SU-DHL-6 (cell line): ENCODE data around the gene SEC14L1.
"Not testable (repeated sequence)": the region's sequence is repeated elsewhere in the genome, so short reads cannot be mapped to it uniquely, and the experiment has no call there.

Source experiments
- H2AFZ ChIP-seq: fragments of 200-600 bp; sonication (generic); 2 replicates; pipeline ENCODE4 v1.6.1; 2014; ENCODE audit warnings: low read depth, mild to moderate bottlenecking, moderate library complexity, mixed read lengths, antibody characterized with exemption, low read length; ENCODE audit not compliant: severe bottlenecking
- H3F3A ChIP-seq: fragments of 200-600 bp; shearing (Covaris generic); 2 replicates; pipeline ENCODE4 v1.6.0; 2016; ENCODE audit warnings: antibody characterized with exemption, mild to moderate bottlenecking; ENCODE audit not compliant: insufficient read depth
- H3K27ac ChIP-seq: fragments of 200-600 bp; sonication (generic); 2 replicates; pipeline ENCODE4 v1.5.1; 2016; ENCODE audit warnings: low read depth, mild to moderate bottlenecking, low read length, moderate library complexity, mixed read lengths
- H3K27me3 ChIP-seq: fragments of 200-600 bp; sonication (generic), shearing (Covaris generic); 2 replicates; pipeline ENCODE4 v1.6.0; 2014; ENCODE audit warnings: mild to moderate bottlenecking, low read length
- H3K36me3 ChIP-seq: fragments of 200-600 bp; sonication (generic); 2 replicates; pipeline ENCODE4 v1.6.1; 2014; ENCODE audit warnings: mild to moderate bottlenecking, low read length, mixed read lengths
- H3K4me2 ChIP-seq: fragments of 300-600, 200-600 bp; shearing (Covaris generic), sonication (generic); 2 replicates; pipeline ENCODE4 v1.6.0; 2014; ENCODE audit warnings: low read length, low read depth, mild to moderate bottlenecking; ENCODE audit not compliant: poor library complexity, severe bottlenecking
- H3K4me3 ChIP-seq: fragments of 200-600 bp; sonication (generic); 2 replicates; pipeline ENCODE4 v1.5.1; 2014; ENCODE audit warnings: antibody characterized with exemption, low read length, mild to moderate bottlenecking, mixed read lengths; ENCODE audit not compliant: insufficient read depth, poor library complexity, severe bottlenecking
- H3K79me2 ChIP-seq: fragments of 200-600 bp; sonication (generic); 2 replicates; pipeline ENCODE4 v1.6.1; 2014; ENCODE audit warnings: mild to moderate bottlenecking, low read length, moderate library complexity; ENCODE audit not compliant: insufficient read depth
- H3K9ac ChIP-seq: fragments of 200-600 bp; sonication (generic); 2 replicates; pipeline ENCODE4 v1.7.0; 2014; ENCODE audit warnings: mild to moderate bottlenecking, low read length
- H3K9me2 ChIP-seq: fragments of 200-600 bp; sonication (generic); replicated peaks from 2 replicates; pipeline ENCODE4 v1.6.1; 2014; ENCODE audit warnings: low read length; ENCODE audit not compliant: insufficient read depth
- H3K9me3 ChIP-seq: fragments of 200-600 bp; sonication (generic); 2 replicates; pipeline ENCODE4 v1.6.1; 2014; ENCODE audit warnings: low read length, mixed read lengths; ENCODE audit not compliant: insufficient read depth
- H4K20me1 ChIP-seq: fragments of 200-600 bp; sonication (generic); 2 replicates; pipeline ENCODE4 v1.6.1; 2014; ENCODE audit warnings: low read depth, mild to moderate bottlenecking, antibody characterized with exemption, low read length, moderate library complexity, mixed read lengths
- CTCF ChIP-seq: fragments of 200-600 bp; sonication (generic); IDR thresholded peaks from one replicate; pipeline ENCODE4 v1.5.1; 2017; ENCODE audit warnings: antibody characterized with exemption, mild to moderate bottlenecking, low read length, moderate library complexity; ENCODE audit not compliant: insufficient read depth, poor library complexity, severe bottlenecking
- EZH2phosphoT487 ChIP-seq: fragments of 200-600 bp; sonication (generic), shearing (Covaris generic); conservative IDR thresholded peaks from 2 replicates; pipeline ENCODE4 v1.6.1; 2018; ENCODE audit warnings: mild to moderate bottlenecking, antibody characterized with exemption, low read length, moderate library complexity, mixed read lengths

SEC14L1 gene

GRCh38 chr17:77255970-77256369, 115.2 kb downstream of the SEC14L1 start:
- not testable (repeated sequence) for H3K9me2 ChIP-seq, H3K4me2 ChIP-seq, H2AFZ ChIP-seq, H3K36me3 ChIP-seq, H3K27me3 ChIP-seq, H3K9ac ChIP-seq, H3K27ac ChIP-seq, H3K79me2 ChIP-seq, H3F3A ChIP-seq, H4K20me1 ChIP-seq, H3K9me3 ChIP-seq, H3K4me3 ChIP-seq
- TF ChIP-seq EZH2phosphoT487 = 0 out of 2 replicates have a peak, but pooled peaks have one; percentile 6

DNA sequence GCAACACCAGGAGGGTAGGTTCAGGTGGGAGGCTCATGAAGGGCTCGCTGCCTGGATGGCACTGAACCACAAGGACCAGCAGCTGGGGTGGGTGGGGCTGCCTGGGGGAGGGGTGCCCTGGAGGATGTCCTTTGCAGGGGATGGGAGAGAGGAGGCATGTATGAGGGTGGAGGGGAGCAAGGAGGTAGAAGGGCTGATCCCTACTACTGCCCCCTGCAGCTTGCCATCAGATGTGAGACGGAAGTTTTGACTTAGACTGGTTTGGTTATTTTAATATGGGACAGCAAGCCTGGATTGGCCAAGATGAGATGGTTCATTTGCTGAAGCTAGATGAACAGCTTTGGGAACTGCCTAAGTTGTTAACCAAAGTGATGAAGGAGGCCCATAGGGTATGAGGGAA, 115.9 kb downstream of the SEC14L1 start:
- no peak overlapping the region for H3K27ac ChIP-seq
- no peak overlapping the region for H3K4me3 ChIP-seq
- TF ChIP-seq CTCF (no peak), EZH2phosphoT487 (no peak)
- H3K9me3 ChIP-seq = no peaks in the 10 kb centered on the region
- H3K9me2 ChIP-seq = no peaks in the 10 kb centered on the region
- H3F3A ChIP-seq = no peaks in the 10 kb centered on the region
- H3K4me2 ChIP-seq = no peak overlapping the region
- H4K20me1 ChIP-seq = no peaks in the 10 kb centered on the region
- no peaks in the 10 kb centered on the region for H3K36me3 ChIP-seq
- H3K9ac ChIP-seq = no peak overlapping the region
- no peaks in the 10 kb centered on the region for H3K27me3 ChIP-seq
- no peaks in the 10 kb centered on the region for H3K79me2 ChIP-seq
- H2AFZ ChIP-seq = no peak overlapping the region

DNA sequence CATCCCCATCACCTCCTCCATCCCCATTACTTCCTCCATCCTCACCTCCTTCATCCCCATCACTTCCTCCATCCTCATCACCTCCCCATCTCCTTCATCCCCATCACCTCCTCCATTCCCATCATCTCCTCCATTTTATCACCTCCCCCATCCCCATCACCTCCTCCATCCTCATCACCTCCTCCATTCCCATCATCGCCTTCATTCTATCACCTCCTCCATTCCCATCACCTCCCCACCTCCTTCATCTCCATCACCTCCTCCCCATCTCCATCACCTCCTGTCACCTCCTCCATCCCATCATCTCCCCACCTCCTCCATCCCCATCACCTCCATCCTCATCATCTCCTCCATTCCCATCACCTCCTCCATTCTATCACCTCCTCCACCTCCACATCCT, 116.4 kb downstream of the SEC14L1 start:
- Histone ChIP-seq H3K79me2 (no peaks in the 10 kb centered on the region), H4K20me1 (no peaks in the 10 kb centered on the region), H3K9me3 (no peaks in the 10 kb centered on the region), H2AFZ (no peak overlapping the region), H3K36me3 (no peaks in the 10 kb centered on the region), H3K9ac (no peak overlapping the region), H3K27me3 (no peaks in the 10 kb centered on the region), H3K4me2 (no peak overlapping the region), H3K27ac (no peak overlapping the region), H3K9me2 (no peaks in the 10 kb centered on the region), H3K4me3 (no peak overlapping the region), H3F3A (no peaks in the 10 kb centered on the region)
- TF ChIP-seq EZH2phosphoT487 = no peak
- no peak for TF ChIP-seq CTCF

GRCh38 chr17:77257596-77258458, 117.1 kb downstream of the SEC14L1 start:
- Histone ChIP-seq H4K20me1 (no peaks in the 10 kb centered on the region), H2AFZ (no peak overlapping the region), H3K36me3 (no peaks in the 10 kb centered on the region), H3K79me2 (no peaks in the 10 kb centered on the region), H3F3A (no peaks in the 10 kb centered on the region), H3K9me2 (no peaks in the 10 kb centered on the region), H3K4me3 (no peak overlapping the region), H3K9ac (no peak overlapping the region), H3K4me2 (no peak overlapping the region), H3K9me3 (no peaks in the 10 kb centered on the region), H3K27me3 (no peaks in the 10 kb centered on the region), H3K27ac (no peak overlapping the region)
- TF ChIP-seq CTCF (no peak), EZH2phosphoT487 (no peak)
